Caco-2 (cell line): ENCODE measurements around the gene C4orf54. TPM values are rescaled to one million over a fixed set of nuclear protein-coding genes. Genes with fewer than 3 reads are reported as not detected.

Source experiments
- BruUV-seq: library from RNA; stranded (reverse); fragments of 400-500 nt; replicated peaks from 2 replicates; lab custom pipeline; 2021; lab: Mats Ljungman, UMichigan
- CTCF ChIA-PET: fragments of 300-600 bp; sonication (Branson Sonifier 250); formaldehyde crosslinking; loops from one replicate; lab custom pipeline; 2022; ENCODE audit warnings: antibody characterized with exemption; lab: Charles Lee
- POLR2A ChIA-PET: fragments of 300-600 bp; sonication (Branson Sonifier 250); formaldehyde crosslinking; loops from one replicate; lab custom pipeline; 2022; ENCODE audit warnings: antibody characterized with exemption; lab: Charles Lee
- DNase-seq, 2 experiments: peaks; one replicate each; pipeline versions ENCODE4 v3.0.0 to v3.0.0-alpha.2; 2020 to 2022
- H3K27me3 ChIP-seq: replicated peaks from 2 replicates; pipeline ENCODE4 v1.6.0; 2011; ENCODE audit warnings: low read length; ENCODE audit not compliant: control insufficient read depth, insufficient read depth
- H3K36me3 ChIP-seq: 2 replicates; pipeline ENCODE4 v1.5.1; 2011; ENCODE audit warnings: low read length; ENCODE audit not compliant: control insufficient read depth, insufficient read depth
- H3K4me1 ChIP-seq: fragments of 250-450 bp; sonication (Bioruptor Pico); 2 replicates; pipeline ENCODE4 v1.5.1; 2020; ENCODE audit warnings: mild to moderate bottlenecking
- H3K4me3 ChIP-seq: 2 replicates; pipeline ENCODE4 v1.5.1; 2011; ENCODE audit warnings: low read depth, mild to moderate bottlenecking, control low read depth, low read length
- H3K9me3 ChIP-seq: fragments of 250-450 bp; sonication (Bioruptor Pico); 2 replicates; pipeline ENCODE4 v1.5.1; 2020; ENCODE audit warnings: mild to moderate bottlenecking, moderate library complexity
- H3K27ac Mint-ChIP-seq: one replicate; pipeline ENCODE4 v1.8.0; 2022; ENCODE audit warnings: mixed read lengths; ENCODE audit not compliant: unreplicated experiment
- H3K27me3 Mint-ChIP-seq: one replicate; pipeline ENCODE4 v1.8.0; 2022; ENCODE audit warnings: mixed read lengths; ENCODE audit not compliant: insufficient read depth, unreplicated experiment
- H3K36me3 Mint-ChIP-seq: one replicate; pipeline ENCODE4 v1.8.0; 2022; ENCODE audit warnings: mild to moderate bottlenecking, mixed read lengths; ENCODE audit not compliant: insufficient read depth, unreplicated experiment
- H3K4me1 Mint-ChIP-seq: one replicate; pipeline ENCODE4 v1.8.0; 2022; ENCODE audit warnings: low read depth, mixed read lengths; ENCODE audit not compliant: unreplicated experiment
- H3K4me3 Mint-ChIP-seq: one replicate; pipeline ENCODE4 v1.8.0; 2022; ENCODE audit warnings: mild to moderate bottlenecking, moderate library complexity, mixed read lengths; ENCODE audit not compliant: unreplicated experiment
- H3K9me3 Mint-ChIP-seq: one replicate; pipeline ENCODE4 v1.8.0; 2022; ENCODE audit warnings: mixed read lengths; ENCODE audit not compliant: unreplicated experiment
- intact Hi-C: fragments of 100-400 bp; cut with micrococcal nuclease; formaldehyde crosslinking; loops from one replicate; pipeline ENCODE4 v1.10.0; 2022; ENCODE audit not compliant: unreplicated experiment
- total RNA-seq: library from RNA; stranded (reverse); gene quantifications from 2 replicates; pipeline ENCODE4 v1.2.3, GENCODE V29; 2022
- TF ChIP-seq, protein P1 (sequence below), 2 experiments: fragments of 200-600 bp in 1 of 2; IDR thresholded peaks; 1 replicate in 1 of 2; 2 replicates in 1 of 2; pipeline versions ENCODE4 v1.5.1 to v1.8.0; 2011 to 2022; ENCODE audit warnings: antibody characterized with exemption in 1 of 2, control low read depth in 1 of 2, inconsistent platforms in 1 of 2, low read depth in 1 of 2, low read length in 1 of 2, mild to moderate bottlenecking in 1 of 2, moderate library complexity in 1 of 2; ENCODE audit not compliant: insufficient read depth in 1 of 2, severe bottlenecking in 1 of 2, unreplicated experiment in 1 of 2

The C4orf54 gene
- total RNA-seq, 1 experiment from 2014 or later: not detected

DNA sequence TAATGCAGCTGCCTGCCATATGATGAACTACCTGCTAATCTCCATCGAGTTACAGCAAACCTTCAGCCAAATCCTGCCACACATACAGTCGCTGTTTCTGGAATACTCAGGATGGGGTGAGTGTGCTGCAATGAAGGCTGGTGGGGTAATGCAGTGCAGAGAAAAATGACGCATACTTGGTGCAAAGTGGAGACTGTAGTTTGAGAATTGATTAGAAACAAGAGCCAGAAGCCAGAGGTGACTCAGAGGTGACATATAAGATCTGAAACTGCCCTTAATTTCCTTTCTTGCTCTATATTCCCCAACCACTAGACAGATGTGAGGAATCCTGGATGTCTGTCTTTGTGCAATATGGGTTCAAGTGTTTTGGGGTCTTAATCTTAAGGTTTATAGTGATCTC, 22.0 kb downstream of the C4orf54 start:
- TF ChIP-seq, protein P1, sequence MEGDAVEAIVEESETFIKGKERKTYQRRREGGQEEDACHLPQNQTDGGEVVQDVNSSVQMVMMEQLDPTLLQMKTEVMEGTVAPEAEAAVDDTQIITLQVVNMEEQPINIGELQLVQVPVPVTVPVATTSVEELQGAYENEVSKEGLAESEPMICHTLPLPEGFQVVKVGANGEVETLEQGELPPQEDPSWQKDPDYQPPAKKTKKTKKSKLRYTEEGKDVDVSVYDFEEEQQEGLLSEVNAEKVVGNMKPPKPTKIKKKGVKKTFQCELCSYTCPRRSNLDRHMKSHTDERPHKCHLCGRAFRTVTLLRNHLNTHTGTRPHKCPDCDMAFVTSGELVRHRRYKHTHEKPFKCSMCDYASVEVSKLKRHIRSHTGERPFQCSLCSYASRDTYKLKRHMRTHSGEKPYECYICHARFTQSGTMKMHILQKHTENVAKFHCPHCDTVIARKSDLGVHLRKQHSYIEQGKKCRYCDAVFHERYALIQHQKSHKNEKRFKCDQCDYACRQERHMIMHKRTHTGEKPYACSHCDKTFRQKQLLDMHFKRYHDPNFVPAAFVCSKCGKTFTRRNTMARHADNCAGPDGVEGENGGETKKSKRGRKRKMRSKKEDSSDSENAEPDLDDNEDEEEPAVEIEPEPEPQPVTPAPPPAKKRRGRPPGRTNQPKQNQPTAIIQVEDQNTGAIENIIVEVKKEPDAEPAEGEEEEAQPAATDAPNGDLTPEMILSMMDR (IDR thresholded peaks at IDR 0.05; ENCODE audit: insufficient read depth in 1 of 2, low read depth in 1 of 2, low read length in 1 of 2, severe bottlenecking in 1 of 2, unreplicated experiment in 1 of 2): no peak
- Mint-ChIP-seq H3K27me3 (no peaks in the 10 kb centered on the region), H3K36me3 (no peaks in the 10 kb centered on the region), H3K9me3 (no peaks in the 10 kb centered on the region), H3K4me1 (peaks cover 1% of the 10 kb centered on the region), H3K4me3 (no peak overlapping the region), H3K27ac (no peak overlapping the region)
- ChIA-PET POLR2A (no interaction called here), CTCF (no interaction called here)
- no peaks in the 10 kb centered on the region for H3K36me3 ChIP-seq
- BruUV-seq: no TSS peak
- H3K4me3 ChIP-seq: no peak overlapping the region
- intact Hi-C loops: no loop called here
- no peaks in the 10 kb centered on the region; the same call in 1 of the 2 replicates for H3K4me1 ChIP-seq
- H3K27me3 ChIP-seq: no peaks in the 10 kb centered on the region
- no peaks in the 10 kb centered on the region for H3K9me3 ChIP-seq
- DNase-seq: no peak

DNA sequence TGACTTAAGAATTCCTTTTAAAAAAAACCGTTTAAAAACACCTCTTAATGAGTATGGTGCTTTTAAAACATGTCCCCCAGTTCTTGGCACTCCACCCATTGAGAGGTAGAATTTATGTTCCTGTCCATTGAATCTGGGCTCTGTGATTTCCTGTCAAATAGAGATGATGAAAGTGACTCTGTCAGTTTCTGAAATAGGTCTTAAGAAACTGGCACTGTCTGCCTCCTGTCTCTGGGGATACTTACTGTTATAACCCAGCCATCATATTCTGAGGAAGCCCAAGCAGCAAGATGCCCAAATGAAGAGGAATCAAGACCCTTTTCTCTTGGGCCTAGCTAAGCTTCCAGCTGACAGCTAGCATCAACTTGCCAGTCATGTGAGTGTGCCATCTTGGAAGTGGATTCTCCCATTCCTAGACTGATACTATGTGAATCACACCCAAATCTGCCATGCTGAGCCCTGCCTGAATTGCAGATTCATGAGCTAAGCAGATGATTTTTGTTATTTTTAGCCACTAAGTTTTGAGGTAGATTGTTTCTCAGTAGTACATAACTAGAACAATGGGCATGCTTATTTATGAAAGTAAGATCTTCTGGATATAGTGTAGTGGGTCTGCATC, 22.8 kb downstream of the C4orf54 start:
- Mint-ChIP-seq H3K4me3 (no peak overlapping the region), H3K4me1 (peaks cover 9% of the 10 kb centered on the region), H3K27me3 (no peaks in the 10 kb centered on the region), H3K36me3 (no peaks in the 10 kb centered on the region), H3K27ac (no peak overlapping the region), H3K9me3 (no peaks in the 10 kb centered on the region)
- ChIA-PET CTCF (no interaction called here), POLR2A (no interaction called here)
- BruUV-seq: no TSS peak
- Histone ChIP-seq H3K36me3 (no peaks in the 10 kb centered on the region), H3K4me3 (no peak overlapping the region), H3K9me3 (no peaks in the 10 kb centered on the region), H3K4me1 (no peaks in the 10 kb centered on the region; the same call in 1 of the 2 replicates), H3K27me3 (no peaks in the 10 kb centered on the region)
- TF ChIP-seq, protein P1 (IDR thresholded peaks at IDR 0.05; ENCODE audit: insufficient read depth in 1 of 2, low read depth in 1 of 2, low read length in 1 of 2, severe bottlenecking in 1 of 2, unreplicated experiment in 1 of 2): no peak
- DNase-seq: no peak
- intact Hi-C loops: no loop called here

GRCh38 chr4:99633772-99634171, 23.9 kb downstream of the C4orf54 start:
- peaks cover 9% of the 10 kb centered on the region for H3K4me1 Mint-ChIP-seq
- Histone ChIP-seq H3K36me3 (no peaks in the 10 kb centered on the region), H3K27me3 (no peaks in the 10 kb centered on the region), H3K9me3 (no peaks in the 10 kb centered on the region), H3K4me1 (no peaks in the 10 kb centered on the region; the same call in 1 of the 2 replicates), H3K4me3 (no peak overlapping the region)
- no peak overlapping the region for H3K4me3 Mint-ChIP-seq
- H3K9me3 Mint-ChIP-seq: no peaks in the 10 kb centered on the region
- no TSS peak for BruUV-seq
- H3K27me3 Mint-ChIP-seq: no peaks in the 10 kb centered on the region
- ChIA-PET POLR2A (no interaction called here), CTCF (no interaction called here)
- TF ChIP-seq, protein P1 (IDR thresholded peaks at IDR 0.05; ENCODE audit: insufficient read depth in 1 of 2, low read depth in 1 of 2, low read length in 1 of 2, severe bottlenecking in 1 of 2, unreplicated experiment in 1 of 2): no peak
- intact Hi-C loops: no loop called here
- no peak for DNase-seq
- no peaks in the 10 kb centered on the region for H3K36me3 Mint-ChIP-seq
- no peak overlapping the region for H3K27ac Mint-ChIP-seq
